Measurements from ENCODE around the gene S100A6.
"Not testable (repeated sequence)": the region's sequence is repeated elsewhere in the genome, so short reads cannot be mapped to it uniquely, and the experiment has no call there.

S100A6 gene

GRCh38 chr1:153526132-153526543, 9.7 kb downstream of the S100A6 start:
- FAIRE-seq, result no peak

- FAIRE-seq, result no peak
These were observed 10.6 kb downstream of the S100A6 start for GRCh38 chr1:153525088-153525728.

- not testable (repeated sequence) for FAIRE-seq
These were observed 13.3 kb downstream of the S100A6 start for GRCh38 chr1:153522353-153523048.

DNA sequence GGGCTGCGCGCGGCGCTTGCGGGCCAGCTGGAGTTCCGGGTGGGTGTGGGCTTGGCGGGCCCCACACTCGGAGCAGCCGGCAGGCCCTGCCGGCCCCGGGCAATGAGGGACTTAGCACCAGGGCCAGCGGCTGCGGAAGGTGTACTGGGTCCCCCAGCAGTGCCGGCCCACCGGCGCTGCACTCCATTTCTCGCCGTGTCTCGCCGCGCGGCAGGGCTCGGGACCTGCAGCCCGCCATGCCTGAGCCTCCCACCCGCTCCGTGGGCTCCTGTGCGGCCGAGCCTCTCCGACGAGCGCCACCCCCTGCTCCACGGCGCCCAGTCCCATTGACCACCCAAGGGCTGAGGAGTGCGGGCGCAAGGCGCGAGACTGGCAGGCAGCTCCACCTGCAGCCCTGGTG, 14.0 kb downstream of the S100A6 start:
- not testable (repeated sequence) for FAIRE-seq

DNA sequence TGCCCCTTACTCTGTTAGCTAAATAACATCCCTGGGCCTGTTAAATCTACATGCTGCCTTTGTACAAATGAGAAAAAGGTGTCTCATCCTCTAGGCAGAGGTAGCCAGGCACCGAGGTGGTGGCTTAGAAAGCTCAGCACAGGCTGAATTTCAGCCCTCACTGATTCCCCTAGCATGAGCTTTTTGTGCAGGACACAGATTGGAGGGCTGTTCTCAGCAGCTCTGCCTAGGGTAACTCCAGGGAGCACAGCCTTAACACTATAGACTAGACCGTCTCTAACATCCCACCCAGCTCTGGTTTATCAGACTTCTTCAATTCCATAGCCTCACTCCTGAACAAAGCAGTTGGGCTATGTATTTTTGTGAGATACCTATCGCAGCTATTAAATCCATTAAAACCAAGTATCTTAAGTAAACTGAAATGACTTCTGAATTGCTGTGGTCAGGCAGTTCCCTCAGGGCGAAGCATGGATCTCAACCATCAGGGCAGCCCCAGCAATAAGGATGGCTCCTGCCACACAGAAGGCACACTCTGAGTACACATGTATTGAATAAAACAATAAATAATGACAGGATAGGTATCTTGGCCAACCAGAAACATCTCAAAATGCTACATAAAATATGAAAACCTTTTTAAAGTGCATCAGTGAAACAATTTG, 14.8 kb downstream of the S100A6 start:
- no peak for FAIRE-seq

DNA sequence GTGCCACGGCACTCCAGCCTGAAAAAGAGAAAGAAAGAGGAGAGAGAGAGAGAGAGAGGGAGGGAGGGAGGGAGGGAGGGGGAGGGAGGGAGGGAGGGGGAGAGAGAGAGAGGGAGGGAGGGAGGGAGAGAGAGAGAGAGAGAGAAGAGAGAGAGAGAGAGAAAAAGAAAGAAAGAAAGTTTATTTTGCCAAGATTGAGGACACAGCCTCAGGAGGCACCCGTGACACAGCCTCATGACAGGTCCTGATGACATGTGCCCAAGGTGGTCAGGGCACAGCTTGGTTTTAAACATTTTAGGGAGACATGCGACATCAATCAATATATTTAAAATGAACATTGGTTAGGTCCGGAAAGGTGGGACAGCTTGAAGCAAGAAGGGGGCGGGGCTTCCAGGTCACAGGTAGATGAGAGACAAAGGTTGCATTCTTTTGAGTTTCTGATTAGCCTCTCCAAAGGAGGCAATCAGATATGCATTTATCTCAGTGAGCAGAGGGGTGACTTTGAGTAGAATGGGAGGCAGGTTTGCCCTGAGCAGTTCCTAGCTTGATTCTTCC, 15.6 kb downstream of the S100A6 start:
- not testable (repeated sequence) for FAIRE-seq

DNA sequence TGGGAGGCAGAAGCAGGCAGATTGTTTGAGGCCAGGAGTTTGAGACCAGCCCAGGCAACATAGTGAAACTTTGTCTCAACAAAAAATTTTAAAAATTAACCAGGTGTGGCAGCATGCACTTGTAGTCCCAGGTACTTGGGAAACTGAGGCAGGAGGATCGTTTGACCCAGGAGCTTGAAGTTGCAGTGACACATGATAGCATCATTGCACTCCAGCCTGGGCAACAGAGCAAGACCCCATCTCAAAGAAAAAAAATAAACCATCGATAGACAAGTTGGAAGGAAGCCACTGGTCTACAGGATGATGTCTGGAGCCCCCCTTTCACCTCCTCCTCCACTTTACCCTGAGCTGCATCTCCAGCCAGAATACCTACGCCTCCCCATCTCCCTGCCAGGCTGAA, 16.5 kb downstream of the S100A6 start:
- FAIRE-seq, result no peak

GRCh38 chr1:153515504-153516394, 20.0 kb downstream of the S100A6 start:
- no peak for FAIRE-seq

DNA sequence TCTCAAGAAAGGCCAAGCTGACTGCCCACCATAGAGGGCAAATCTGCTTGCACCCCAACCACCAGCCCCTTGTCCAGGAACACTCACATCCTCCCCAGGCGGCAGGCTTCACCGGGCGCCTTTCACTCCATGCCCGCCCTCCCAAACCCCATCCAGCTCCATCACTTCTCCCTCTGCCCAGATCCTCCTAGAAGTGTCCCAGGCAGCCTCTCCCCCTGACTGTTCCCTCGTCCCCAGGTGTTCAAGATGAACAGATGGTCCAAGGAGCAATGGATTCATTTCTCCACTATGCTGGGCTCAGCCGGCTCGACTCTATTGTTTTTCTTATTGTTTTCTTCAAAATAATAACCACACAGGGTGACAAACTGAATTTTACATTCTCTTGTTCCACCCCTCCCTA, 22.1 kb downstream of the S100A6 start:
- no peak for FAIRE-seq

- no peak for FAIRE-seq
These were observed 22.8 kb downstream of the S100A6 start for GRCh38 chr1:153513023-153513422.

GRCh38 chr1:153510984-153511410, 24.8 kb downstream of the S100A6 start:
- no peak for FAIRE-seq

GRCh38 chr1:153509729-153510354, 25.9 kb downstream of the S100A6 start:
- no peak for FAIRE-seq

GRCh38 chr1:153509036-153509435, 26.8 kb downstream of the S100A6 start:
- no peak for FAIRE-seq

GRCh38 chr1:153507926-153508583, 27.7 kb downstream of the S100A6 start:
- FAIRE-seq, result no peak

DNA sequence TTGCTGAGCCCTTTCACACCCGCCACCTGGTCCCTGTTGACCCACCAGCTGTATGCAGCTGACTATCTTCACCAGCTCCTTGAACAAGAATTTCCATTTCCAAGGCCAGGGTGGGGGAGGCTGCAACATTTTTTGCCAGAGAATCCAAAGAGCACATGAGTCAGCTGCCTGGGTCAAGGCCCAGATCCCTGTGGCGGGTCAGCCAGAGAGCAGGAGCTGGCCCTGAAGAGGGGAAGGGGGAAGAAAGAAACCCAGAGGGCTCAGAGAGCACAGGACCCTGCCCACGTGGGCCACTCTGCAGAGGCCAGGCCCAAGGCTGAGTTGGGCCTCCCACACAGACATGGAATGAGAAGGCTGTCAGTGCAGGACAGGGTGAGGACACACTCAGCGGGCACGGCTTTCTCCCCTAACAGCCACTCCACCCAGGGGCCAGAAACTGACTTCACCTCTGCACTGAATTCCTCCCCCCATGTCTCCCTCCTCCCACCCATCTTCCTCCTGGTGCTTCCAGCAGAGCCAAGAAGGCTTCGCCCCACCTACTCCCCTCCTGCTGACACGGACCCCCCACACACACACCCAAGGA, 28.9 kb downstream of the S100A6 start:
- FAIRE-seq, result no peak

GRCh38 chr1:153506386-153506785, 29.4 kb downstream of the S100A6 start:
- no peak for FAIRE-seq

GRCh38 chr1:153505576-153505975, 30.2 kb downstream of the S100A6 start:
- no peak for FAIRE-seq

DNA sequence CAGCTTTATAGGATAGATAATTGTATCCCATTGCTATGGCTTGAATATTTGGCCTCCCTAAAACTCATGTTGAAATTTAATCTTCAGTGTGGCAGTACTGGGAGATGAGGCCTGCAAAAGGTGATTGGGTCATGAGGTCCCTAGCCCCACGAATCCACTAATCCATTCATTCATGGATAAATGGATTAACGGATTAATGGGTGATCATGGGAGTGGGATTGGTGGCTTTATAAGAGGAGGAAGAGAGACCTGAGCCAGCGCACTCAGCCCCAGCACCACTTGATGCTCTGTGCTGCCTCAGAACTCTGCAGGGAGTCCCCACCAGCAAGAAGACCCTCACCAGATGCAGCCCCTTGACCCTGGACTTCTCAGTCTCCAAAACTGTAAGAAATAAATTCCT, 32.0 kb downstream of the S100A6 start:
- no peak for FAIRE-seq

- FAIRE-seq, result no peak
These were observed 37.0 kb downstream of the S100A6 start for GRCh38 chr1:153498746-153499145.

DNA sequence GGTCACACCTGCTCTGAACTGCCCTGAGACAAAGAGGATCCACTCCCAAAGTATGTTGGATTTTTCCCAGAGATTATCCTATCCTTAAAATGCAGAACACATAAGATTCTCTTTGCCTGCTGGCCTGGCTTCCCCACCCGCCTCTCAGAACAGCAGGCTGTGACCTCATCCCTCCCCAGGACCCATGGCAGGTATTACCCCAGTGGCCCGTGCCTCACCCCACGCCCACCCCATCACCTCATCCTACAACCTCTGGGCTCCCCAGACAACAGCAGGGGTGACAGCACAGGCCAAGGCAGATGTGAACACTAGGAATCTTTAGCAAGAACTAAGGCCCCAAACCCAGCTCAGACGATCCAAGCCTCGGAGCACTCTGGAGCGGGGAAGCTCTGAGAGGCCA, 40.3 kb downstream of the S100A6 start:
- no peak for FAIRE-seq

DNA sequence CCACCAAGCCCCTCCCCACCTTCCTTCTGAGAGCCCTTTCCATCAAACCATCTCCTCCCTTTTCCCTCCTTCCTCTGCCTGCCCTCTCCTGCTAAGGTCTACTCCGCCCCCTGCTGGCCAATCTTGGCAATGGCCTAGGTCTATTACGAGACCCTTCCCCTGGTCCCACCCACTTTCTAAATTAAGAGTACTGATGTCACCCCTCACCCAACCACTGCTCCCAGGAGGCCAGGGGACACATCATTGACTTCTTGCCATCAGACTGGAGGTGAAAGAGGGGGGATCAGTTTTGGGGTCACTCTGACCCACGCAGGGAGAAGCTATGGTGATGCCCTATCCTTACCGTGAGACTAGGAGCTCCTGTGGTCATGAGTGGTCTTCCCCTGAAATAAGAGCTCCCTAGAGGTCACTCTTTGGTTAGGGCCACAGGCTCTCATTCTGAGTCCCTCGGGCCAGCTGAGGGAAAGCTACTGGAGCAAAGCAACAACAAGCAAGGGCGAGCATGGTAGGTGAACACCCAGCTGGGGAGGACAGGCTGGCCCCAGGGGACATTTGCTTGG, 40.7 kb downstream of the S100A6 start:
- FAIRE-seq, result no peak
